ENCODE measurements around the gene MIAT.

DNA sequence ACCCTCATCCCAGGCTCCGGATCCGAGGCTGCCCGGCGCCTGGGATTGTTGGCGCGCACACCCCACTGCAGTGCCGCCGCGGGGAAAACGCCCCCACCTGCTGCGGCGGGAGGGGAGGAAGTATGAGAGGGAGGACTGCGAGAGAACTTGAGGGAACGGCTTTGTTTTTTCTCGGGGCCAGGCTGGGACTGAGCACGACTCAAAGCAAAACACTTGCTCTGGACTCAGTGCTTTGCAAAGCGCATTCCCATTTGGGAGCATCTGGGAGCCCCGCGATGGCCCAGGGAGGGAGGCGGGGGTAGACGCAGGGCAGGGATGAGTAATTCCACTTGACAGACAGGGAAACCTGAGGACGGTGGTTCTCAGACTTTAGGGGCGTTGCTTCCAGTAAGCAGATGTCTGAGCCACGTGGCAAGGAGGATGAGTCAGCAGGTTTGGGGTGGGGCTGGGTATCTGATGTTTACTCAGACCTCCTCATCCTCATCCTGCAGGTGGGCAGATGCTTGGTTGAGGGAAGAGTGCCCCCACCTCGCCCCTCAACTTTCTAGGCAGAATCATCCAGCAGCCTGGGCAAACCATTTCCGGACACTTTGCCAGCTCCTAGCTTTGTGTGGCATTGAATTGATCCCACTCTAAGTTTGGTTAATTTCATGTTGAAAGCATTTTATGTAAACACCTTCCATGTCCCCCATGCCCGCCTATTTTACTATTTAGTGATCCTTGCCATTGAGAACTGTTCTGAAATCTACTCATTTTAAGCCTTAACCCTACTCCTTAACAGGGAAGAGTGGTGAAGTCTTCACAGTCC lies 1.5 kb downstream of the MIAT start:
- TF ChIP-seq, protein P1, sequence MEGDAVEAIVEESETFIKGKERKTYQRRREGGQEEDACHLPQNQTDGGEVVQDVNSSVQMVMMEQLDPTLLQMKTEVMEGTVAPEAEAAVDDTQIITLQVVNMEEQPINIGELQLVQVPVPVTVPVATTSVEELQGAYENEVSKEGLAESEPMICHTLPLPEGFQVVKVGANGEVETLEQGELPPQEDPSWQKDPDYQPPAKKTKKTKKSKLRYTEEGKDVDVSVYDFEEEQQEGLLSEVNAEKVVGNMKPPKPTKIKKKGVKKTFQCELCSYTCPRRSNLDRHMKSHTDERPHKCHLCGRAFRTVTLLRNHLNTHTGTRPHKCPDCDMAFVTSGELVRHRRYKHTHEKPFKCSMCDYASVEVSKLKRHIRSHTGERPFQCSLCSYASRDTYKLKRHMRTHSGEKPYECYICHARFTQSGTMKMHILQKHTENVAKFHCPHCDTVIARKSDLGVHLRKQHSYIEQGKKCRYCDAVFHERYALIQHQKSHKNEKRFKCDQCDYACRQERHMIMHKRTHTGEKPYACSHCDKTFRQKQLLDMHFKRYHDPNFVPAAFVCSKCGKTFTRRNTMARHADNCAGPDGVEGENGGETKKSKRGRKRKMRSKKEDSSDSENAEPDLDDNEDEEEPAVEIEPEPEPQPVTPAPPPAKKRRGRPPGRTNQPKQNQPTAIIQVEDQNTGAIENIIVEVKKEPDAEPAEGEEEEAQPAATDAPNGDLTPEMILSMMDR (conservative IDR thresholded peaks at IDR 0.05): no peak
- no peak for TF ChIP-seq EZH2 (IDR thresholded peaks at IDR 0.05; ENCODE audit: low read depth)
